MCF 10A (cell line): ENCODE measurements around the gene TBC1D19. TPM values are rescaled to one million over a fixed set of nuclear protein-coding genes. Genes with fewer than 3 reads are reported as not detected.

Experiments
- BruUV-seq: library from RNA; stranded (reverse); fragments of 400-500 nt; replicated peaks from 2 replicates; lab custom pipeline; 2021; lab: Mats Ljungman, UMichigan
- CTCF ChIA-PET: fragments of 300-600 bp; sonication (Branson Sonifier 250); formaldehyde crosslinking; extraction: SDS; loops from one replicate; lab custom pipeline; 2021; ENCODE audit warnings: antibody characterized with exemption, inconsistent platforms; lab: Yijun Ruan, JAX
- POLR2A ChIA-PET: fragments of 300-600, 350-650 bp; sonication (Branson Sonifier 250); formaldehyde crosslinking; extraction: SDS; loops from one replicate; lab custom pipeline; 2020; ENCODE audit warnings: antibody characterized with exemption, inconsistent platforms; lab: Yijun Ruan, JAX
- DNase-seq: peaks from one replicate; pipeline ENCODE4 v3.0.0-alpha.2; 2018; ENCODE audit not compliant: unreplicated experiment
- H3K27ac Mint-ChIP-seq: one replicate; pipeline ENCODE4 v1.8.0; 2022; ENCODE audit warnings: mild to moderate bottlenecking, low read depth, mixed read lengths; ENCODE audit not compliant: unreplicated experiment
- H3K27me3 Mint-ChIP-seq: one replicate; pipeline ENCODE4 v1.8.0; 2022; ENCODE audit warnings: mixed read lengths; ENCODE audit not compliant: insufficient read depth, unreplicated experiment
- H3K36me3 Mint-ChIP-seq: one replicate; pipeline ENCODE4 v1.8.0; 2022; ENCODE audit warnings: mild to moderate bottlenecking, moderate library complexity, mixed read lengths; ENCODE audit not compliant: insufficient read depth, unreplicated experiment
- H3K4me1 Mint-ChIP-seq: one replicate; pipeline ENCODE4 v1.8.0; 2022; ENCODE audit warnings: mixed read lengths; ENCODE audit not compliant: insufficient read depth, unreplicated experiment
- H3K4me3 Mint-ChIP-seq: one replicate; pipeline ENCODE4 v1.8.0; 2022; ENCODE audit warnings: mild to moderate bottlenecking, moderate library complexity, mixed read lengths; ENCODE audit not compliant: unreplicated experiment
- H3K9me3 Mint-ChIP-seq: one replicate; pipeline ENCODE4 v1.8.0; 2022; ENCODE audit warnings: mixed read lengths; ENCODE audit not compliant: unreplicated experiment
- CTCF ChIP-seq: fragments of 200-600 bp; IDR thresholded peaks from one replicate; pipeline ENCODE4 v1.8.0; 2022; ENCODE audit warnings: antibody characterized with exemption, mild to moderate bottlenecking; ENCODE audit not compliant: unreplicated experiment
- intact Hi-C: fragments of 100-400 bp; cut with micrococcal nuclease; formaldehyde crosslinking; loops from 2 replicates; pipeline ENCODE4 v1.14.1; 2022
- total RNA-seq: library from RNA; stranded (reverse); gene quantifications from 2 replicates; pipeline ENCODE4 v1.2.3, GENCODE V29; 2022

The TBC1D19 gene
- total RNA-seq, 1 experiment from 2014 or later: 9.6 TPM

- Mint-ChIP-seq H3K9me3 (no peaks in the 10 kb centered on the region), H3K27me3 (no peaks in the 10 kb centered on the region), H3K4me3 (no peak overlapping the region), H3K27ac (no peak overlapping the region), H3K36me3 (peaks cover 25% of the 10 kb centered on the region), H3K4me1 (no peaks in the 10 kb centered on the region)
- TF ChIP-seq CTCF: no peak
- no peak for DNase-seq
- CTCF ChIA-PET: no interaction called here
- POLR2A ChIA-PET: no interaction called here
- intact Hi-C loops: no loop called here
- no TSS peak for BruUV-seq
These were observed 181.6 kb downstream of the TBC1D19 start for GRCh38 chr4:26765515-26765914.

- ChIA-PET POLR2A (no interaction called here), CTCF (interaction anchor here (0.7 kb wide), 1 partner anchor 49 kb away, joined by 3 read pairs; no protein-coding TSS in a partner anchor)
- intact Hi-C loops: no loop called here
These were observed 182.3 kb downstream of the TBC1D19 start for GRCh38 chr4:26766141-26766540.

GRCh38 chr4:26772096-26772873 is 188.4 kb downstream of the TBC1D19 start:
- no peaks in the 10 kb centered on the region for H3K4me1 Mint-ChIP-seq
- H3K27me3 Mint-ChIP-seq: no peaks in the 10 kb centered on the region
- peaks cover 8% of the 10 kb centered on the region for H3K9me3 Mint-ChIP-seq
- H3K36me3 Mint-ChIP-seq: peaks cover 31% of the 10 kb centered on the region
- H3K27ac Mint-ChIP-seq: no peak overlapping the region
- intact Hi-C loops: no loop called here
- CTCF ChIA-PET: interaction anchor here (0.6 to 0.7 kb wide), 3 partner anchors 10 to 314 kb away, joined by 3 to 6 read pairs (median 4); no protein-coding TSS in a partner anchor
- no TSS peak for BruUV-seq
- no peak for DNase-seq
- POLR2A ChIA-PET: interaction anchor here (0.7 kb wide), 1 partner anchor 238 kb away, joined by 3 read pairs; no protein-coding TSS in a partner anchor
- H3K4me3 Mint-ChIP-seq: no peak overlapping the region
- TF ChIP-seq CTCF: no peak

More at GRCh38 chr4:26766141-26766540, 182.3 kb downstream of the TBC1D19 start:
- no peak for DNase-seq
- TF ChIP-seq CTCF: no peak
- Mint-ChIP-seq H3K27me3 (no peaks in the 10 kb centered on the region), H3K4me1 (no peaks in the 10 kb centered on the region), H3K9me3 (no peaks in the 10 kb centered on the region), H3K27ac (no peak overlapping the region), H3K4me3 (no peak overlapping the region), H3K36me3 (peaks cover 31% of the 10 kb centered on the region)
- no TSS peak for BruUV-seq

- intact Hi-C loops: no loop called here
- H3K4me1 Mint-ChIP-seq: peaks cover 16% of the 10 kb centered on the region
- peak overlapping the region; percentile 77 for H3K27ac Mint-ChIP-seq
- no TSS peak for BruUV-seq
- H3K4me3 Mint-ChIP-seq: no peak overlapping the region
- DNase-seq: peak; percentile 54
- no peaks in the 10 kb centered on the region for H3K27me3 Mint-ChIP-seq
- peaks cover 13% of the 10 kb centered on the region for H3K36me3 Mint-ChIP-seq
- ChIA-PET POLR2A (interaction anchor here (0.7 to 3.5 kb wide), 19 partner anchors 9 to 860 kb away, joined by 3 to 75 read pairs (median 4); partner anchors contain the start of genes STIM2 and TBC1D19), CTCF (interaction anchor here (1.0 to 1.2 kb wide), 3 partner anchors 12 to 228 kb away, joined by 3 to 5 read pairs (median 4); no protein-coding TSS in a partner anchor)
- peaks cover under 1% of the 10 kb centered on the region for H3K9me3 Mint-ChIP-seq
- TF ChIP-seq CTCF: no peak
These were observed 195.3 kb downstream of the TBC1D19 start for GRCh38 chr4:26779224-26779623.
